Esophagus muscularis mucosa (tissue), 4 donors: ENCODE results near the gene CEP164. TPM values are rescaled to one million over a fixed set of nuclear protein-coding genes. Genes with fewer than 3 reads are reported as not detected.

Experiments used
- DNase-seq: peaks from one replicate; pipeline ENCODE4 v3.0.0-alpha.2; 2017; ENCODE audit errors: extremely low spot score
- H3K27ac ChIP-seq, 4 donors: fragments of 200-600 bp; sonication (generic); replicated peaks in 1 of 4; 1 replicate in 3 of 4; 2 replicates in 1 of 4; pipeline ENCODE4 v1.5.1; 2016 to 2019; ENCODE audit warnings: mild to moderate bottlenecking in 1 of 4
- H3K27me3 ChIP-seq, 4 donors: fragments of 200-600 bp; sonication (generic); one replicate each; pipeline versions ENCODE4 v1.5.1 to v1.6.0; 2016 to 2019
- H3K36me3 ChIP-seq, 4 donors: fragments of 200-600 bp; sonication (generic); one replicate each; pipeline ENCODE4 v1.5.1; 2016 to 2019
- H3K4me1 ChIP-seq, 4 donors: fragments of 200-600 bp; sonication (generic); one replicate each; pipeline ENCODE4 v1.5.1; 2016 to 2019
- H3K4me3 ChIP-seq, 4 donors: fragments of 200-600 bp; sonication (generic); 1 replicate in 2 of 4; 2 replicates in 2 of 4; pipeline ENCODE4 v1.5.1; 2016 to 2019; ENCODE audit warnings: mild to moderate bottlenecking in 4 of 4, moderate library complexity in 1 of 4
- H3K9me3 ChIP-seq, 4 donors: fragments of 200-600 bp; sonication (generic); 1 replicate in 3 of 4; 2 replicates in 1 of 4; pipeline ENCODE4 v1.5.1; 2016 to 2019
- CTCF ChIP-seq, 3 experiments: fragments of 200-600 bp in 2 of 3; fragments of 450-650 bp in 1 of 3; sonication (generic) in 2 of 3; IDR thresholded peaks; one replicate each; pipeline ENCODE4 v1.5.1; 2017 to 2019; ENCODE audit warnings: antibody characterized with exemption in 3 of 3, mild to moderate bottlenecking in 2 of 3, moderate library complexity in 1 of 3
- EP300 ChIP-seq: sonication (generic); formaldehyde crosslinking; IDR thresholded peaks from one replicate; pipeline ENCODE4 v1.6.1; 2017; ENCODE audit warnings: antibody characterized with exemption
- POLR2A ChIP-seq: fragments of 450-650 bp; IDR thresholded peaks from one replicate; pipeline ENCODE4 v1.6.1; 2017; ENCODE audit warnings: antibody characterized with exemption, moderate library complexity, mild to moderate bottlenecking, low read depth
- POLR2AphosphoS5 ChIP-seq, 2 donors: sonication (generic); formaldehyde crosslinking; IDR thresholded peaks; one replicate each; pipeline ENCODE4 v1.6.1; 2017; ENCODE audit warnings: antibody characterized with exemption in 2 of 2
- WGBS: methylation state at CpG from one replicate; pipeline ENCODE4 v1.1.5; 2018; 5-methylcytosine and 5-hydroxymethylcytosine counted together
- intact Hi-C: fragments of 100-400 bp; cut with DNase I; formaldehyde crosslinking; loops from one replicate; pipeline ENCODE4 v1.15.1; 2023
- total RNA-seq, 4 donors: library from RNA; depleted of rRNA; stranded (reverse); fragments of >200 nt; gene quantifications; one replicate each; pipeline versions ENCODE4 v1.1.0 to v1.2.1, GENCODE V29; 2016

The CEP164 gene
- total RNA-seq, 4 donors from 2014 or later: 16.4 to 21.2 (median 18.7) TPM

DNA sequence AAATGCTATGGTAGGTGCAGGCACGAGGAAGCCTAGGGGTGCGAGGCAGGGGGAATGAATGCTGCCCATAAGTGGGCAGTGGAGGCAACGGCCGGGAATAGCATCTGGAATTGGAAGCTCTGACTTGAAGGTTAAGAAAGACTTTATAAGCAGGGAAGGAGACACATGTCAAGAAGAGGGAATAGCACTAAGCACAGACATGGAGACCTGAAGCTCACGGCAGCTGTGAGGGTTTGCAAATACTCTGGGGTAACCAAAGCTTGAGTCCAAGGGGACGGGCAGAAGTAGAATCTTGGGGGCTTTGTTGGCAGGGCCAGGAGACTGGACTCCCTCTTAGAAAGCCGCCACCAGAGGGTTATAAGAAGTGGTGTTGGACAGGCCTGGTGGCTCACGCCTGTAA, 112.6 kb downstream of the CEP164 start:
- Histone ChIP-seq H3K27me3 (peaks cover 0 to 45% (median 4%) of the 10 kb centered on the region in 4 donors), H3K4me1 (peaks cover 0 to 8% (median 5%) of the 10 kb centered on the region in 4 donors), H3K36me3 (peaks cover 0 to 4% (median 0%) of the 10 kb centered on the region in 4 donors), H3K4me3 (no peak overlapping the region), H3K9me3 (no peaks in the 10 kb centered on the region), H3K27ac (no peak overlapping the region)
- no peak for DNase-seq
- intact Hi-C loops: loop anchor here (5.0 kb wide), 1 partner anchor 377 kb away; no protein-coding TSS in a partner anchor
- WGBS: 88% methylated on average over 5 of the region's 8 CpGs
- no peak for TF ChIP-seq POLR2AphosphoS5 (IDR thresholded peaks at IDR 0.05)
- TF ChIP-seq EP300: no peak
- TF ChIP-seq POLR2A: no peak
- no peak for TF ChIP-seq CTCF (IDR thresholded peaks at IDR 0.05)

DNA sequence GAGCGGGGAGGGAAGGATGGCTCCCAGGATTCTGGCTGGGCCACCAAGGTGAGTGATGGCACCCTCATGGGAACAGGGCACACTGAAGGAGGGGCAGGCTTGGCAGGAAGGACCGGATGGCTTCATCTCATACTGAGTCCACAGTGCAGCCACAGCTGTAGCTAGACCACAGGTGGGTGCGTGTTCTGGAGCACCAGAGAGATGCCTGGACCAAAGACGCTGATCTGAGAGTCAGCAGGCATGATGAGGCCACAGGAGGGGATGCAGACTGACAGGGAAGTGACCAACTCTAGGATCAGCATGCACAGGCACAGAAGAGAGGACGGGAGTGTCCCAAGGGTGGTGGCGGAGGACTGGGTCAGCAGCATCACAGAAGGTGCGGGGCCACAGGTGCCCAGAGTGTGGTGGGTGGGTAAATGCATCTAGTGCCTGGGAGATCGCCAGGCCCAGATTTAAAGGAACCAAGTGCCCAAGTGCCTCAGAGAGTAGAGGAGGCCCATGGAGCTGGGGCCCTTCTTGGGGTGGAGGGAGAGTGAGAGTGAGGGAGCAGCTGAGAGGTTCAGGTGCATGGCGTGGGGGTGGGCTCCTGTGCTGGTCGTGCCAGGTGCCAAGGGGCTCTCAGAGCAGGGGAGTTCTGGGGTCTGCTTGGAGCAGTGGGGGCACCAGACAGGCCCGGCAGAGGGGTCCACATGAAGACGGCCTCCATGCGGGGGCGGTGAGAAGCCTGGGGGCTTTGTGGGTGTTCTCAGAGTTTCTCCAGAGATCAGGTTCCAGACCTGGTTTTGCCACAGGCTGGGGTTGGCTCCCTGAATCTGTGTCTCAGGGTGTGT, 113.7 kb downstream of the CEP164 start:
- peaks cover 0 to 8% (median 5%) of the 10 kb centered on the region in 4 donors for H3K4me1 ChIP-seq
- TF ChIP-seq POLR2AphosphoS5 (IDR thresholded peaks at IDR 0.05) (no peak), POLR2A (no peak), EP300 (no peak), CTCF (IDR thresholded peaks at IDR 0.05) (no peak)
- peaks cover 0 to 44% (median 4%) of the 10 kb centered on the region in 4 donors for H3K27me3 ChIP-seq
- H3K4me3 ChIP-seq: no peak overlapping the region
- peaks cover 0 to 4% (median 0%) of the 10 kb centered on the region in 4 donors for H3K36me3 ChIP-seq
- H3K27ac ChIP-seq: no peak overlapping the region
- intact Hi-C loops: loop anchor here (5.0 kb wide), 1 partner anchor 376 kb away; no protein-coding TSS in a partner anchor
- 89% methylated on average over 14 of the region's 14 CpGs for WGBS
- H3K9me3 ChIP-seq: no peaks in the 10 kb centered on the region
- no peak for DNase-seq

- intact Hi-C loops: loop anchor here (5.0 kb wide), 1 partner anchor 375 kb away; no protein-coding TSS in a partner anchor
- H3K27me3 ChIP-seq: peaks cover 0 to 39% (median 4%) of the 10 kb centered on the region in 4 donors
- DNase-seq: no peak
- H3K4me1 ChIP-seq: peaks cover 0 to 8% (median 5%) of the 10 kb centered on the region in 4 donors
- no peaks in the 10 kb centered on the region for H3K36me3 ChIP-seq
- TF ChIP-seq CTCF (IDR thresholded peaks at IDR 0.05): no peak
- TF ChIP-seq POLR2A: no peak
- TF ChIP-seq EP300: no peak
- no peak for TF ChIP-seq POLR2AphosphoS5 (IDR thresholded peaks at IDR 0.05)
- no peaks in the 10 kb centered on the region for H3K9me3 ChIP-seq
- H3K27ac ChIP-seq: no peak overlapping the region
- WGBS: 92% methylated on average over 16 of the region's 16 CpGs
- no peak overlapping the region for H3K4me3 ChIP-seq
Measured at GRCh38 chr11:117442049-117442868, 114.6 kb downstream of the CEP164 start.

DNA sequence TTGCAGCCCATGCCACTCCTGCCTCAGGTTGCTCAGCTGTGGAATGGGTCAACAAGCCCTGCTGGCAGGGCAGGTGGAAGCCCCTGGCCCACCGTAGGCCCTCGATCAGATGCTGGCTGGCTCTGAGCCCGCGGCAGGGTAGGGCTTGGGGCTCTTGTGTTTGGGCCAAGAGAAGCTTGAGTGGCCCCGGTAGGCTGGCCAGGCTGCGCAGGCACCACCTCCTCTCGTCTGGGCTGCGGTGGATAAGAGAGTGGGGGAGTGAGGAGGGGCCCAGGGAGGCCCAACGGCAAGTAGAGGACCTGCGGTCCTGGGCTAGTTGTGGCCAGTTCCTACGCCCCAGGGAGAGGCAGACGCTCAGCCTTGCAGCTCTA, 115.2 kb downstream of the CEP164 start:
- Histone ChIP-seq H3K36me3 (no peaks in the 10 kb centered on the region), H3K4me1 (peaks cover 0 to 8% (median 5%) of the 10 kb centered on the region in 4 donors), H3K27me3 (peaks cover 0 to 33% (median 4%) of the 10 kb centered on the region in 4 donors), H3K27ac (no peak overlapping the region), H3K4me3 (no peak overlapping the region), H3K9me3 (no peaks in the 10 kb centered on the region)
- intact Hi-C loops: loop anchor here (5.0 kb wide), 1 partner anchor 374 kb away; no protein-coding TSS in a partner anchor
- no peak for DNase-seq
- TF ChIP-seq POLR2A (no peak), EP300 (no peak), POLR2AphosphoS5 (IDR thresholded peaks at IDR 0.05) (no peak), CTCF (IDR thresholded peaks at IDR 0.05) (no peak)
- WGBS: 89% methylated on average over 12 of the region's 12 CpGs
